BE2C (cell line): Measurements from ENCODE around the gene WASHC4.
"Not testable (repeated sequence)": the region's sequence is repeated elsewhere in the genome, so short reads cannot be mapped to it uniquely, and the experiment has no call there.

Source experiments
- DNase-seq: peaks from one replicate; pipeline ENCODE4 v3.0.0-alpha.2; 2020
- H3K27me3 ChIP-seq: fragments of 250-450 bp; sonication (Bioruptor Pico); 2 replicates; pipeline ENCODE4 v1.5.1; 2020; ENCODE audit warnings: mild to moderate bottlenecking
- H3K36me3 ChIP-seq: fragments of 250-450 bp; sonication (Bioruptor Pico); 2 replicates; pipeline ENCODE4 v1.5.1; 2020; ENCODE audit warnings: mild to moderate bottlenecking
- H3K4me1 ChIP-seq: fragments of 250-450 bp; sonication (Bioruptor Pico); 2 replicates; pipeline ENCODE4 v1.5.1; 2020
- H3K4me3 ChIP-seq: 2 replicates; pipeline ENCODE4 v1.5.1; 2011; ENCODE audit warnings: low read depth, low read length
- H3K9me3 ChIP-seq: fragments of 250-450 bp; sonication (Bioruptor Pico); 2 replicates; pipeline ENCODE4 v1.5.1; 2020
- CTCF ChIP-seq: IDR thresholded peaks from 2 replicates; pipeline ENCODE4 v1.5.1; 2012; ENCODE audit warnings: mild to moderate bottlenecking, low read depth, low read length

Gene WASHC4

GRCh38 chr12:105089817-105090216 lies 17.7 kb upstream of the WASHC4 start:
- Histone ChIP-seq H3K4me1 (no peaks in the 10 kb centered on the region), H3K9me3 (no peaks in the 10 kb centered on the region), H3K4me3 (no peak overlapping the region), H3K27me3 (no peaks in the 10 kb centered on the region), H3K36me3 (no peaks in the 10 kb centered on the region)
- TF ChIP-seq CTCF = no peak
- DNase-seq = no peak

GRCh38 chr12:105090361-105090760 lies 17.2 kb upstream of the WASHC4 start:
- DNase-seq = no peak
- Histone ChIP-seq H3K4me3 (no peak overlapping the region), H3K27me3 (no peaks in the 10 kb centered on the region)

GRCh38 chr12:105091476-105092206 lies 15.9 kb upstream of the WASHC4 start:
- Histone ChIP-seq H3K4me3 (no peak overlapping the region), H3K36me3 (no peaks in the 10 kb centered on the region), H3K9me3 (no peaks in the 10 kb centered on the region), H3K4me1 (no peaks in the 10 kb centered on the region), H3K27me3 (no peaks in the 10 kb centered on the region)
- TF ChIP-seq CTCF = no peak
- DNase-seq = no peak

More at GRCh38 chr12:105090361-105090760, 17.2 kb upstream of the WASHC4 start:
- no peaks in the 10 kb centered on the region for H3K4me1 ChIP-seq
- no peak for TF ChIP-seq CTCF
- H3K9me3 ChIP-seq = no peaks in the 10 kb centered on the region
- H3K36me3 ChIP-seq = no peaks in the 10 kb centered on the region

- no peaks in the 10 kb centered on the region for H3K4me1 ChIP-seq
- no peak for DNase-seq
- H3K36me3 ChIP-seq = no peaks in the 10 kb centered on the region
- TF ChIP-seq CTCF = no peak
- no peak overlapping the region for H3K4me3 ChIP-seq
- H3K27me3 ChIP-seq = no peaks in the 10 kb centered on the region
- no peaks in the 10 kb centered on the region for H3K9me3 ChIP-seq
These were observed 15.2 kb upstream of the WASHC4 start for GRCh38 chr12:105092336-105092735.

GRCh38 chr12:105095338-105095737 lies 12.2 kb upstream of the WASHC4 start:
- not testable (repeated sequence) for DNase-seq

GRCh38 chr12:105099356-105099755 lies 8.2 kb upstream of the WASHC4 start:
- no peak overlapping the region for H3K4me3 ChIP-seq
- DNase-seq = no peak
- H3K9me3 ChIP-seq = no peaks in the 10 kb centered on the region
- no peaks in the 10 kb centered on the region for H3K4me1 ChIP-seq
- TF ChIP-seq CTCF = no peak
- no peaks in the 10 kb centered on the region for H3K27me3 ChIP-seq
- H3K36me3 ChIP-seq = no peaks in the 10 kb centered on the region

More at GRCh38 chr12:105095338-105095737, 12.2 kb upstream of the WASHC4 start:
- H3K4me3 ChIP-seq, H3K27me3 ChIP-seq, H3K9me3 ChIP-seq, H3K4me1 ChIP-seq, H3K36me3 ChIP-seq: not testable (repeated sequence)
